HG02840 (cell line): ENCODE measurements around the gene PALS1.
"Not testable (repeated sequence)": the region's sequence is repeated elsewhere in the genome, so short reads cannot be mapped to it uniquely, and the experiment has no call there.

Experiments
- ATAC-seq: cut with Tn5 transposase; IDR thresholded peaks from one replicate; pipeline ENCODE4 v1.9.1; 2021; ENCODE audit warnings: mild to moderate bottlenecking, moderate library complexity, moderate number of reproducible peaks; ENCODE audit not compliant: unreplicated experiment, low FRiP score

The PALS1 gene

DNA sequence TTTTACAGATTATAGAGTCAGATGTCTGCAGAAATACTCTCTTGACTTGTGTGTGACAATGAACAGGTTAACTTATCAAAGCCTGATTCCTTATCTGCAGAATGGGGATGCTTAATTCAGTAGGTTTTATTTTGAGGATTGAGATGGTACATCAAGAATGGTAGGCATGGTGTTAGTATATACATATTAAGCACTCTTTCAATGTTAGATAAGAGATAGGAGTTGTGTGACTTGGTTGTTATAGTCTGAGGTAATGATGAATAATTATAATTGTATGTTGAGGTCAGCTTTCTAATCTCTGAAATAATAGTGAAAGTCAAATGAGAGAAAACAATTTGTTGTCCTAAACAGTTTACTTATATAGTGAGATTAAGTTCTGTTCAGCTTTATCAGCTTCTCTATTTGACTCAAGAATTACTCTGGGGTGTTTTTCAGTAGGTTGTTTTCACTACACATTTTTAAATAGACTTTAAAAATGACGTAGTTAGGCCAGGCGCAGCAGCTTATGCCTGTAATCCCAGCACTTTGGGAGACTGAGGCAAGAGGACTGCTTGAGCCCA, 11.9 kb downstream of the PALS1 start:
- no peak for ATAC-seq

- no peak for ATAC-seq
Measured at GRCh38 chr14:67257906-67258305, 16.7 kb downstream of the PALS1 start.

GRCh38 chr14:67260965-67261364, 19.7 kb downstream of the PALS1 start:
- no peak for ATAC-seq

GRCh38 chr14:67263499-67264149, 22.4 kb downstream of the PALS1 start:
- no peak for ATAC-seq

GRCh38 chr14:67265131-67265530, 23.9 kb downstream of the PALS1 start:
- ATAC-seq: no peak

DNA sequence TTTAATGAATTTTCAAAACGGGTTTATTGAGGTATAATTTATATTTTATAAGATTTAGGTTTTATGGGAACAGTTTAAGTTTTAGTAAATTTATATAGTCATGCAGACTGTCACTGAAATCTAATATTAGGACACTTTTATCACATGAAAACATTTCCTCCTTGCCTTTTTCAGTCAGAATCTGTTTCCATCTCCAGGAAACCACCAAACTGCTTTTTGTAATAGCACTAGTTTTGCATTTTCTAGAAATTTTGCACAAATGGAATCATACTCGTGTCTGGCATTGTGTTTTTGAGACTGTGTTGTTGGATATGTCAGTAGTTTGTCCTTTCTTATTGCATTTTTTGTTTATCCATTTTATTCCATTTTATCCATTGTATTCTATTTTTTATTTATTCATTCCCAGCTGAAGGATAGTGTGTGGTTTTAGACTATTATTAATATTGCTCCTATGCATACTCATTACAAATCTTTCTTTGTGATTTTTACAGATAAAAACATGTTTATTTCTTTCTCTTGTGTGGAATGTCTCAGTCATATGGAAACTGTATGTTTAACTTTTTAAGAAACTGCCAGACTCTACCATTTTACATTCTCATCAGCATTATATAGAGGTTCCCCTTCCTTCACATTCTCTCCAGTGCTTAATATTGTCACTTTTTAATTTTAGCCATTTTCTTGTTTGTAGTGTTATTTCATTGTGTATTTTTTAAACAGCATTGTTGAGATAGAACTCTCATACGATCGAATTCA, 26.5 kb downstream of the PALS1 start:
- no peak for ATAC-seq

- ATAC-seq: no peak
Measured at GRCh38 chr14:67268426-67269150, 27.4 kb downstream of the PALS1 start.

DNA sequence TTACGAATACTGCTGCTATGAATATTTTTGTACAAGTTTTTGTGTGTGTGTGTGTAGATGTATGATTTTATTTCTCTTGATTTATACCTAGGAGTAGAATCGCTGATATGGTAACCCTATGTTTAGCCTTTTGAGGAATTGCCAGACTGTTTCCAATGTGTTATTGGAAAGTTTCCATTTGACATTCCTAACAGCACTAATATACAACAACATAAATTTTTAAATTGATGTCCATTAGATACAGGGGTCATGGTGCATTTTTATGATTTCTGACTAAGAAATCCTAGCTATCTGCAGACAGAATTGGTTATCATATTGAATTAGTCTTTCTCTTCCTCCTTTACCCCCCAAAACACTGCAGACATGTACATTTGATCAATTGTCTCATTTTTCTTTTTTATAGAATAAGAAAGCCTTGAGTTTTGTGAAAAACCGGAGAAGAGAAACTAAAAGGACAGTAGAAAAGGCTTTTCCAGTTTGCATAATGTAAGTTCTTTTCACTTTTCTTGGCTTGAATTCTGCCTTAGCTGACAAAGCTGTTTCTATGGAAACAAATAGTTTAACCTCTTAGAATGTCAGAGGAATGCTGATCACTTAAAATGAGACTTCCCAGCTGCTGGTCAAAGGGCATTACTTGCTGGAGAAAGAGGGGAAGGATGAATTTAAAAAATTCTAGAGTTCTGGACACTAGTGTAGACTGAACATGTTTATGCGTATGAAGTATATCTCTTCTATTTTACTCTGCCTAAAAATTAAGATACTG, 28.2 kb downstream of the PALS1 start:
- no peak for ATAC-seq

- no peak for ATAC-seq
Measured at GRCh38 chr14:67270145-67270753, 29.0 kb downstream of the PALS1 start.

- no peak for ATAC-seq
Measured at GRCh38 chr14:67270933-67271332, 29.7 kb downstream of the PALS1 start.

GRCh38 chr14:67273281-67273680, 32.0 kb downstream of the PALS1 start:
- not testable (repeated sequence) for ATAC-seq

GRCh38 chr14:67276131-67276530, 34.9 kb downstream of the PALS1 start:
- no peak for ATAC-seq

DNA sequence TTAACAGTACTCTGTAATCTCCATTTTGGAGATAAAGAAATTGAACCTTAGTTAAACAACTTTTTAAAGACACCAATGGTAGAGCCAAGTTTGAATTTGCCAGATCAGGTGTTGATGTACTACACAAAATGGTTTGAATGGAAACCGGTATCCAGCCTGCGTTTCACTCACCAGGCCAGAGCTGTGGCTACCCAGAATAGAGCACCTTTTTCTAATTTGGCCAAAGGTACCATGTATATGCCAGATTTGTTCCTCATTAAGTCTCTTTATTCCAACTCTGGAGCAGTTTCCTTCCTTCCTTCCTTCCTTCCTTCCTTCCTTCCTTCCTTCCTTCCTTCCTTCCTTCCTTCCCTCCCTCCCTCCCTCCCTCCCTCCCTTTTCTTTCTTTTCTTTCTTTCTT, 39.3 kb downstream of the PALS1 start:
- no peak for ATAC-seq

- ATAC-seq: no peak
Measured at GRCh38 chr14:67285876-67286452, 44.7 kb downstream of the PALS1 start.
